IMR-90 (cell line): Measurements from ENCODE around the gene KCNMB2.

Source experiments
- BHLHE40 ChIP-seq: fragments of 150-350 bp; IDR thresholded peaks from 2 replicates; pipeline ENCODE4 v1.6.1; 2016; ENCODE audit warnings: mild to moderate bottlenecking, low read depth, low read length
- FOS ChIP-seq: fragments of 150-350 bp; IDR thresholded peaks from 2 replicates; pipeline ENCODE4 v1.6.1; 2016; ENCODE audit warnings: low read depth, low read length
- MAFK ChIP-seq: IDR thresholded peaks from 2 replicates; pipeline ENCODE4 v1.6.1; 2012; ENCODE audit warnings: low read depth, low read length, improper control_type of control experiment
- MAZ ChIP-seq: IDR thresholded peaks from 2 replicates; pipeline ENCODE4 v1.6.1; 2012; ENCODE audit warnings: low read depth, mild to moderate bottlenecking, low read length, improper control_type of control experiment, moderate library complexity, borderline replicate concordance
- MXI1 ChIP-seq: IDR thresholded peaks from 2 replicates; pipeline ENCODE4 v1.6.1; 2012; ENCODE audit warnings: low read depth, mild to moderate bottlenecking, low read length, moderate library complexity, borderline replicate concordance
- NFE2L2 ChIP-seq: fragments of 150-350 bp; IDR thresholded peaks from 2 replicates; pipeline ENCODE4 v1.6.1; 2016; ENCODE audit warnings: low read depth, mild to moderate bottlenecking, low read length
- POLR2A ChIP-seq: IDR thresholded peaks from 2 replicates; pipeline ENCODE4 v1.6.1; 2012; ENCODE audit warnings: mild to moderate bottlenecking, low read depth, low read length
- RAD21 ChIP-seq: IDR thresholded peaks from 2 replicates; pipeline ENCODE4 v1.6.1; 2012; ENCODE audit warnings: low read length, improper control_type of control experiment
- RCOR1 ChIP-seq: IDR thresholded peaks from 2 replicates; pipeline ENCODE4 v1.6.1; 2012; ENCODE audit warnings: mild to moderate bottlenecking, low read length, improper control_type of control experiment; ENCODE audit not compliant: insufficient replicate concordance
- RFX5 ChIP-seq: IDR thresholded peaks from 2 replicates; pipeline ENCODE4 v1.8.0; 2012; ENCODE audit warnings: low read depth, mild to moderate bottlenecking, low read length, moderate library complexity
- TF ChIP-seq, protein P1 (sequence below): fragments of 150-350 bp; IDR thresholded peaks from 2 replicates; pipeline ENCODE4 v1.6.1; 2016; ENCODE audit warnings: low read depth, mild to moderate bottlenecking, low read length, moderate library complexity, borderline replicate concordance
- TF ChIP-seq, protein P2 (sequence below): conservative IDR thresholded peaks from 2 replicates; pipeline ENCODE4 v1.5.1; 2012; ENCODE audit warnings: mild to moderate bottlenecking, low read depth, low read length, improper control_type of control experiment
- TF ChIP-seq, protein P3 (sequence below): fragments of 150-350 bp; IDR thresholded peaks from 2 replicates; pipeline ENCODE4 v1.6.1; 2017; ENCODE audit warnings: mild to moderate bottlenecking, antibody characterized with exemption, low read length, low read depth

DNA sequence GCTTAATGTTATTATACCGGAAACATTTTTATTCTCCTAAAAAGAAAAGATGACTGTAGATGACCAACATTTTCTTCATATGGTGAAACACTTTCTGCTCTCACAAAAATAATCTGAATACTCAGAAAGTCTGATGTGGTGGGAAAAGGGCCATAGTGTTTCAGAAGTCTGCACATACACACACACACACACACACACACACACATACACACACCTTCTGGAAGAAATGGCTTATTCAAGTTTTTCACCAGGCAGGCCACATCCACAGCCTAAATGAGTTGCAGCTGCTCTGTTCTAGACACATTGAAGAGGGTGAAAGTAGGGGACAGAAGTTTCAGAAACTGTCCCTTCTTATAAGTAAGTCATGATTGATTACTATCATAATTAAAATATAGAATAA, 315.3 kb downstream of the KCNMB2 start:
- no peak for TF ChIP-seq POLR2A
- TF ChIP-seq, protein P1, sequence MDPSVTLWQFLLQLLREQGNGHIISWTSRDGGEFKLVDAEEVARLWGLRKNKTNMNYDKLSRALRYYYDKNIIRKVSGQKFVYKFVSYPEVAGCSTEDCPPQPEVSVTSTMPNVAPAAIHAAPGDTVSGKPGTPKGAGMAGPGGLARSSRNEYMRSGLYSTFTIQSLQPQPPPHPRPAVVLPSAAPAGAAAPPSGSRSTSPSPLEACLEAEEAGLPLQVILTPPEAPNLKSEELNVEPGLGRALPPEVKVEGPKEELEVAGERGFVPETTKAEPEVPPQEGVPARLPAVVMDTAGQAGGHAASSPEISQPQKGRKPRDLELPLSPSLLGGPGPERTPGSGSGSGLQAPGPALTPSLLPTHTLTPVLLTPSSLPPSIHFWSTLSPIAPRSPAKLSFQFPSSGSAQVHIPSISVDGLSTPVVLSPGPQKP, result no peak
- TF ChIP-seq, protein P2, sequence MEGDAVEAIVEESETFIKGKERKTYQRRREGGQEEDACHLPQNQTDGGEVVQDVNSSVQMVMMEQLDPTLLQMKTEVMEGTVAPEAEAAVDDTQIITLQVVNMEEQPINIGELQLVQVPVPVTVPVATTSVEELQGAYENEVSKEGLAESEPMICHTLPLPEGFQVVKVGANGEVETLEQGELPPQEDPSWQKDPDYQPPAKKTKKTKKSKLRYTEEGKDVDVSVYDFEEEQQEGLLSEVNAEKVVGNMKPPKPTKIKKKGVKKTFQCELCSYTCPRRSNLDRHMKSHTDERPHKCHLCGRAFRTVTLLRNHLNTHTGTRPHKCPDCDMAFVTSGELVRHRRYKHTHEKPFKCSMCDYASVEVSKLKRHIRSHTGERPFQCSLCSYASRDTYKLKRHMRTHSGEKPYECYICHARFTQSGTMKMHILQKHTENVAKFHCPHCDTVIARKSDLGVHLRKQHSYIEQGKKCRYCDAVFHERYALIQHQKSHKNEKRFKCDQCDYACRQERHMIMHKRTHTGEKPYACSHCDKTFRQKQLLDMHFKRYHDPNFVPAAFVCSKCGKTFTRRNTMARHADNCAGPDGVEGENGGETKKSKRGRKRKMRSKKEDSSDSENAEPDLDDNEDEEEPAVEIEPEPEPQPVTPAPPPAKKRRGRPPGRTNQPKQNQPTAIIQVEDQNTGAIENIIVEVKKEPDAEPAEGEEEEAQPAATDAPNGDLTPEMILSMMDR, result no peak
- TF ChIP-seq RCOR1, result no peak
- no peak for TF ChIP-seq BHLHE40
- TF ChIP-seq FOS, result no peak
- TF ChIP-seq MAZ, result no peak
- TF ChIP-seq RFX5, result no peak
- no peak for TF ChIP-seq RAD21
- no peak for TF ChIP-seq MAFK
- TF ChIP-seq, protein P3, sequence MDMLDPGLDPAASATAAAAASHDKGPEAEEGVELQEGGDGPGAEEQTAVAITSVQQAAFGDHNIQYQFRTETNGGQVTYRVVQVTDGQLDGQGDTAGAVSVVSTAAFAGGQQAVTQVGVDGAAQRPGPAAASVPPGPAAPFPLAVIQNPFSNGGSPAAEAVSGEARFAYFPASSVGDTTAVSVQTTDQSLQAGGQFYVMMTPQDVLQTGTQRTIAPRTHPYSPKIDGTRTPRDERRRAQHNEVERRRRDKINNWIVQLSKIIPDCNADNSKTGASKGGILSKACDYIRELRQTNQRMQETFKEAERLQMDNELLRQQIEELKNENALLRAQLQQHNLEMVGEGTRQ, result no peak
- no peak for TF ChIP-seq MXI1
- TF ChIP-seq NFE2L2, result no peak
